ENCODE measurements around the gene KMT2E. TPM values are rescaled to one million over a fixed set of nuclear protein-coding genes. Genes with fewer than 3 reads are reported as not detected.

Gene KMT2E
- total and polyA plus RNA-seq, 11 donors: 17.0 to 59.5 (median 44.3) TPM

GRCh38 chr7:105060437-105060836 is 46.4 kb downstream of the KMT2E start:
- H3K27ac ChIP-seq: peak overlapping the region in 2 of 12 donors; percentile 19 to 39
- no peaks in the 10 kb centered on the region for H3K27me3 ChIP-seq
- DNase-seq (no peak), ATAC-seq (peak in 3 of 4 donors; percentile 25 to 46 (median 35))
- no peak overlapping the region for H3K4me3 ChIP-seq
- peaks cover 0 to 76% (median 52%) of the 10 kb centered on the region in 12 donors for H3K4me1 ChIP-seq
- WGBS, 4 donors: 80 to 88% (median 85%) methylated on average over 4 of the region's 4 CpGs
- H3K36me3 ChIP-seq: peaks cover 0 to 71% (median 39%) of the 10 kb centered on the region in 9 donors
- intact Hi-C loops (cut with DNase I): loop anchor here in 2 of 10 donors (5.0 to 10.0 kb wide), 2 partner anchors 46 to 78 kb away; partner anchors contain the start of gene KMT2E (in 1 of the 2)
- H3K9me3 ChIP-seq: no peaks in the 10 kb centered on the region
- TF ChIP-seq POLR2A (IDR thresholded peaks at IDR 0.05): no peak
- no peak for TF ChIP-seq CTCF (IDR thresholded peaks at IDR 0.05)

- WGBS, 4 donors: 33 to 45% (median 40%) methylated on average over 3 of the region's 3 CpGs
- no peak overlapping the region for H3K4me3 ChIP-seq
- no peaks in the 10 kb centered on the region for H3K27me3 ChIP-seq
- H3K4me1 ChIP-seq: peaks cover 0 to 75% (median 49%) of the 10 kb centered on the region in 12 donors
- no peaks in the 10 kb centered on the region for H3K9me3 ChIP-seq
- TF ChIP-seq CTCF (IDR thresholded peaks at IDR 0.05) (no peak), POLR2A (IDR thresholded peaks at IDR 0.05) (no peak)
- H3K36me3 ChIP-seq: peaks cover 0 to 71% (median 38%) of the 10 kb centered on the region in 9 donors
- DNase-seq: no peak
- peak overlapping the region in 4 of 12 donors; percentile 12 to 39 (median 22) for H3K27ac ChIP-seq
- ATAC-seq: peak; percentile 25 to 63 (median 56)
- intact Hi-C loops (cut with DNase I): loop anchor here in 2 of 10 donors (5.0 to 10.0 kb wide), 2 partner anchors 46 to 79 kb away; partner anchors contain the start of gene KMT2E (in 1 of the 2)
These were observed 46.9 kb downstream of the KMT2E start for GRCh38 chr7:105060923-105061322.

GRCh38 chr7:105065104-105065503 is 51.1 kb downstream of the KMT2E start:
- H3K27ac ChIP-seq: no peak overlapping the region
- H3K27me3 ChIP-seq: no peaks in the 10 kb centered on the region
- H3K9me3 ChIP-seq: no peaks in the 10 kb centered on the region
- intact Hi-C loops (cut with DNase I): loop anchor here in 1 of 10 donors (10.0 kb wide), 1 partner anchor 50 kb away; the partner anchor contains the start of gene KMT2E
- peaks cover 0 to 90% (median 78%) of the 10 kb centered on the region in 9 donors for H3K36me3 ChIP-seq
- H3K4me3 ChIP-seq: no peak overlapping the region
- H3K4me1 ChIP-seq: peaks cover 0 to 49% (median 23%) of the 10 kb centered on the region in 12 donors
- DNase-seq (no peak), ATAC-seq (no peak)
- 80 to 82% (median 81%) methylated on average over 1 of the region's 1 CpG for WGBS, 4 donors
- TF ChIP-seq POLR2A (IDR thresholded peaks at IDR 0.05): no peak
- no peak for TF ChIP-seq CTCF (IDR thresholded peaks at IDR 0.05)

- no peaks in the 10 kb centered on the region for H3K27me3 ChIP-seq
- WGBS, 4 donors: 96 to 99% (median 97%) methylated on average over 5 of the region's 5 CpGs
- no peak for DNase-seq
- H3K9me3 ChIP-seq: no peaks in the 10 kb centered on the region
- H3K36me3 ChIP-seq: peaks cover 0 to 100% (median 97%) of the 10 kb centered on the region in 9 donors
- ATAC-seq: no peak
- intact Hi-C loops (cut with DNase I): loop anchor here in 1 of 10 donors (10.0 kb wide), 1 partner anchor 53 kb away; the partner anchor contains the start of gene KMT2E
- H3K4me3 ChIP-seq: no peak overlapping the region
- H3K4me1 ChIP-seq: peaks cover 0 to 25% (median 3%) of the 10 kb centered on the region in 12 donors
- no peak overlapping the region for H3K27ac ChIP-seq
- TF ChIP-seq POLR2A (IDR thresholded peaks at IDR 0.05) (no peak), CTCF (IDR thresholded peaks at IDR 0.05) (no peak)
These were observed 53.7 kb downstream of the KMT2E start for GRCh38 chr7:105067691-105068090.
